Measurements from ENCODE around the gene RABGAP1.

RABGAP1 gene

DNA sequence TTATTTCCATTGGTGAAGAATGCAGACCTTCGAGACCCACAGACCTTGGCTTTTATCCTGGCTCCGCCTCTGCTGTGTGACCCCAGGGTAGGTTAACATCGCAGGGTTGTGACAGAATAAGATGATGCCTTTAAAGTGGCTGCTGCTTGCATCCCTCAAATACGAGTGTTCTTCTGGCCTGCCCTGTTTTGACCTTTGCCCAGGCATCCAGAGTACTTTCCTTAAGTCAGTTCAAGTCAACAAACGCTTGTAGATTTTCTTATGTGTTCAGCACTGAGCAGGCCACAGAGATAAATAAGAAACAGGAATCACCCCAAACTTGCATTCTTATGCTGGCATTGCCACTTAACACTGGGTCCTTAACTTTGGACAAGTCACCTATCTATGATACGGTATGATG lies 142.9 kb downstream of the RABGAP1 start:
- TF ChIP-seq POLR2AphosphoS5 (IDR thresholded peaks at IDR 0.05; ENCODE audit: low read depth) (no peak), GABPA (IDR thresholded peaks at IDR 0.05; ENCODE audit: low read depth) (no peak), SPI1 (IDR thresholded peaks at IDR 0.05; ENCODE audit: borderline replicate concordance, low read depth) (no peak)
- TF ChIP-seq, protein P1, sequence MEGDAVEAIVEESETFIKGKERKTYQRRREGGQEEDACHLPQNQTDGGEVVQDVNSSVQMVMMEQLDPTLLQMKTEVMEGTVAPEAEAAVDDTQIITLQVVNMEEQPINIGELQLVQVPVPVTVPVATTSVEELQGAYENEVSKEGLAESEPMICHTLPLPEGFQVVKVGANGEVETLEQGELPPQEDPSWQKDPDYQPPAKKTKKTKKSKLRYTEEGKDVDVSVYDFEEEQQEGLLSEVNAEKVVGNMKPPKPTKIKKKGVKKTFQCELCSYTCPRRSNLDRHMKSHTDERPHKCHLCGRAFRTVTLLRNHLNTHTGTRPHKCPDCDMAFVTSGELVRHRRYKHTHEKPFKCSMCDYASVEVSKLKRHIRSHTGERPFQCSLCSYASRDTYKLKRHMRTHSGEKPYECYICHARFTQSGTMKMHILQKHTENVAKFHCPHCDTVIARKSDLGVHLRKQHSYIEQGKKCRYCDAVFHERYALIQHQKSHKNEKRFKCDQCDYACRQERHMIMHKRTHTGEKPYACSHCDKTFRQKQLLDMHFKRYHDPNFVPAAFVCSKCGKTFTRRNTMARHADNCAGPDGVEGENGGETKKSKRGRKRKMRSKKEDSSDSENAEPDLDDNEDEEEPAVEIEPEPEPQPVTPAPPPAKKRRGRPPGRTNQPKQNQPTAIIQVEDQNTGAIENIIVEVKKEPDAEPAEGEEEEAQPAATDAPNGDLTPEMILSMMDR (IDR thresholded peaks at IDR 0.05; ENCODE audit: insufficient read depth, low read length) = no peak
- TF ChIP-seq, protein P2, sequence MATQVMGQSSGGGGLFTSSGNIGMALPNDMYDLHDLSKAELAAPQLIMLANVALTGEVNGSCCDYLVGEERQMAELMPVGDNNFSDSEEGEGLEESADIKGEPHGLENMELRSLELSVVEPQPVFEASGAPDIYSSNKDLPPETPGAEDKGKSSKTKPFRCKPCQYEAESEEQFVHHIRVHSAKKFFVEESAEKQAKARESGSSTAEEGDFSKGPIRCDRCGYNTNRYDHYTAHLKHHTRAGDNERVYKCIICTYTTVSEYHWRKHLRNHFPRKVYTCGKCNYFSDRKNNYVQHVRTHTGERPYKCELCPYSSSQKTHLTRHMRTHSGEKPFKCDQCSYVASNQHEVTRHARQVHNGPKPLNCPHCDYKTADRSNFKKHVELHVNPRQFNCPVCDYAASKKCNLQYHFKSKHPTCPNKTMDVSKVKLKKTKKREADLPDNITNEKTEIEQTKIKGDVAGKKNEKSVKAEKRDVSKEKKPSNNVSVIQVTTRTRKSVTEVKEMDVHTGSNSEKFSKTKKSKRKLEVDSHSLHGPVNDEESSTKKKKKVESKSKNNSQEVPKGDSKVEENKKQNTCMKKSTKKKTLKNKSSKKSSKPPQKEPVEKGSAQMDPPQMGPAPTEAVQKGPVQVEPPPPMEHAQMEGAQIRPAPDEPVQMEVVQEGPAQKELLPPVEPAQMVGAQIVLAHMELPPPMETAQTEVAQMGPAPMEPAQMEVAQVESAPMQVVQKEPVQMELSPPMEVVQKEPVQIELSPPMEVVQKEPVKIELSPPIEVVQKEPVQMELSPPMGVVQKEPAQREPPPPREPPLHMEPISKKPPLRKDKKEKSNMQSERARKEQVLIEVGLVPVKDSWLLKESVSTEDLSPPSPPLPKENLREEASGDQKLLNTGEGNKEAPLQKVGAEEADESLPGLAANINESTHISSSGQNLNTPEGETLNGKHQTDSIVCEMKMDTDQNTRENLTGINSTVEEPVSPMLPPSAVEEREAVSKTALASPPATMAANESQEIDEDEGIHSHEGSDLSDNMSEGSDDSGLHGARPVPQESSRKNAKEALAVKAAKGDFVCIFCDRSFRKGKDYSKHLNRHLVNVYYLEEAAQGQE (IDR thresholded peaks at IDR 0.05; ENCODE audit: insufficient replicate concordance, low read depth) = no peak
- H3K27ac ChIP-seq (replicated peaks) = no peak overlapping the region
- no peak overlapping the region for H3K4me3 ChIP-seq (replicated peaks; ENCODE audit: insufficient read depth, low read length)
- no peak for DNase-seq (ENCODE audit: low read depth in 1 of 2, low spot score in 1 of 2)
- H3K27me3 ChIP-seq (ENCODE audit: insufficient read depth, poor library complexity, severe bottlenecking) = no peaks in the 10 kb centered on the region

DNA sequence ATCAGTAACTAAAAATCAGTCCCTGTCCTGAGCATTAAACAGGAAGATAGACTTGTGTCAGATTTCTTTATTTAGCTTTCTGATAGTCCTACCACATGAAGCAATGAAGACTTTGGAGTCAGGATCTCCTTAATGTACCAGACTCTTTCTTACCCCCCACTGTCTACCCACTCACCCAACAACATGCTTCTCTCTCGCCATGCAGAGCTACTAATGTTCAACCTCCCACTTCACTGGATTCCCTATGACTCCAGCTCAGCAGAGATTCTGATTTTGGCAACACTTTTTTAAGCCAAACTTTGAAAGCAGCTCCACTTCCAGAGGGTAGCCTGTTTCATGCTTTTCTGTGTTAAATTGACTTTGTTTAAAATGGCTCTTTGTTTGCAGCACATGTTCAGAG lies 143.4 kb downstream of the RABGAP1 start:
- TF ChIP-seq POLR2AphosphoS5 (IDR thresholded peaks at IDR 0.05; ENCODE audit: low read depth) = no peak
- TF ChIP-seq, protein P2 (IDR thresholded peaks at IDR 0.05; ENCODE audit: insufficient replicate concordance, low read depth) = no peak
- no peak for TF ChIP-seq GABPA (IDR thresholded peaks at IDR 0.05; ENCODE audit: low read depth)
- Histone ChIP-seq H3K4me3 (replicated peaks; ENCODE audit: insufficient read depth, low read length) (no peak overlapping the region), H3K27me3 (ENCODE audit: insufficient read depth, poor library complexity, severe bottlenecking) (no peaks in the 10 kb centered on the region), H3K27ac (replicated peaks) (no peak overlapping the region)
- no peak for DNase-seq (ENCODE audit: low read depth in 1 of 2, low spot score in 1 of 2)

DNA sequence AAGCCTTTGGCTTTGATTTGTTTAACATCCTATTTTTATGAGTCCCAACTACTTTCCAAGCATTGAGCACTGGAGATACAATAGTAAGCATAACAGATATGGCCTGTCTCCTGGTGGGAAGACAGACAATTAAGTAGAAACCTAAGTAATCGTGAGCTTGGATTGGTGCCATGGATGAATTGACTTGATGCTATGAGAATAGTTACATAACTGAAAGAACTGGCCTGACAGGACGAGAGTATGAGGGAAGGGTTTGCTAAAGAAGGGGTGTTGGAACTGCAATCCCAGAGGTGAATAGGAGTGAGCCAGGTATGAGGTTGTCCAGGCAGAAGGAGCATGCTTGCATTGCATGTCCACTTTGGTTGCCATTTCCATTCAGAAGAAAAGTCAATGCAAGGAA lies 145.1 kb downstream of the RABGAP1 start:
- no peak overlapping the region for H3K27ac ChIP-seq (replicated peaks)
- TF ChIP-seq POLR2AphosphoS5 (IDR thresholded peaks at IDR 0.05; ENCODE audit: low read depth) = no peak
- TF ChIP-seq GABPA (IDR thresholded peaks at IDR 0.05; ENCODE audit: low read depth) = no peak
- TF ChIP-seq, protein P2 (IDR thresholded peaks at IDR 0.05; ENCODE audit: insufficient replicate concordance, low read depth) = no peak
- TF ChIP-seq SPI1 (IDR thresholded peaks at IDR 0.05; ENCODE audit: borderline replicate concordance, low read depth) = no peak
- TF ChIP-seq, protein P1 (IDR thresholded peaks at IDR 0.05; ENCODE audit: insufficient read depth, low read length) = no peak

More for the DNA sequence above, 145.1 kb downstream of the RABGAP1 start:
- H3K4me3 ChIP-seq (replicated peaks; ENCODE audit: insufficient read depth, low read length) = no peak overlapping the region
- no peaks in the 10 kb centered on the region for H3K27me3 ChIP-seq (ENCODE audit: insufficient read depth, poor library complexity, severe bottlenecking)
- DNase-seq (ENCODE audit: low read depth in 1 of 2, low spot score in 1 of 2) = no peak

Measured in HL-60 (cell line).